ENCODE measurements around the gene ALDH5A1.

- no peak for TF ChIP-seq POLR2A (IDR thresholded peaks at IDR 0.05)
- no peak for TF ChIP-seq CTCF (IDR thresholded peaks at IDR 0.05)
These were observed 71.4 kb downstream of the ALDH5A1 start for GRCh38 chr6:24566020-24566767.

Measured in transverse colon (tissue), 3 donors.